Esophagus muscularis mucosa (tissue), 4 donors: ENCODE results near the gene MAEL. TPM values are rescaled to one million over a fixed set of nuclear protein-coding genes. Genes with fewer than 3 reads are reported as not detected.

Source experiments
- DNase-seq: peaks from one replicate; pipeline ENCODE4 v3.0.0-alpha.2; 2017; ENCODE audit errors: extremely low spot score
- H3K27ac ChIP-seq, 4 donors: fragments of 200-600 bp; sonication (generic); replicated peaks in 1 of 4; 1 replicate in 3 of 4; 2 replicates in 1 of 4; pipeline ENCODE4 v1.5.1; 2016 to 2019; ENCODE audit warnings: mild to moderate bottlenecking in 1 of 4
- H3K27me3 ChIP-seq, 4 donors: fragments of 200-600 bp; sonication (generic); one replicate each; pipeline versions ENCODE4 v1.5.1 to v1.6.0; 2016 to 2019
- H3K36me3 ChIP-seq, 4 donors: fragments of 200-600 bp; sonication (generic); one replicate each; pipeline ENCODE4 v1.5.1; 2016 to 2019
- H3K4me1 ChIP-seq, 4 donors: fragments of 200-600 bp; sonication (generic); one replicate each; pipeline ENCODE4 v1.5.1; 2016 to 2019
- H3K4me3 ChIP-seq, 4 donors: fragments of 200-600 bp; sonication (generic); 1 replicate in 2 of 4; 2 replicates in 2 of 4; pipeline ENCODE4 v1.5.1; 2016 to 2019; ENCODE audit warnings: mild to moderate bottlenecking in 4 of 4, moderate library complexity in 1 of 4
- H3K9me3 ChIP-seq, 4 donors: fragments of 200-600 bp; sonication (generic); 1 replicate in 3 of 4; 2 replicates in 1 of 4; pipeline ENCODE4 v1.5.1; 2016 to 2019
- EP300 ChIP-seq: sonication (generic); formaldehyde crosslinking; IDR thresholded peaks from one replicate; pipeline ENCODE4 v1.6.1; 2017; ENCODE audit warnings: antibody characterized with exemption
- POLR2A ChIP-seq: fragments of 450-650 bp; IDR thresholded peaks from one replicate; pipeline ENCODE4 v1.6.1; 2017; ENCODE audit warnings: antibody characterized with exemption, moderate library complexity, mild to moderate bottlenecking, low read depth
- POLR2AphosphoS5 ChIP-seq, 2 donors: sonication (generic); formaldehyde crosslinking; IDR thresholded peaks; one replicate each; pipeline ENCODE4 v1.6.1; 2017; ENCODE audit warnings: antibody characterized with exemption in 2 of 2
- WGBS: methylation state at CpG from one replicate; pipeline ENCODE4 v1.1.5; 2018; 5-methylcytosine and 5-hydroxymethylcytosine counted together
- intact Hi-C: fragments of 100-400 bp; cut with DNase I; formaldehyde crosslinking; loops from one replicate; pipeline ENCODE4 v1.15.1; 2023
- total RNA-seq, 4 donors: library from RNA; depleted of rRNA; stranded (reverse); fragments of >200 nt; gene quantifications; one replicate each; pipeline versions ENCODE4 v1.1.0 to v1.2.1, GENCODE V29; 2016
- TF ChIP-seq, protein P1 (sequence below), 3 experiments: fragments of 200-600 bp in 2 of 3; fragments of 450-650 bp in 1 of 3; sonication (generic) in 2 of 3; IDR thresholded peaks; one replicate each; pipeline ENCODE4 v1.5.1; 2017 to 2019; ENCODE audit warnings: antibody characterized with exemption in 3 of 3, mild to moderate bottlenecking in 2 of 3, moderate library complexity in 1 of 3

The MAEL gene
- total RNA-seq, 4 donors from 2014 or later = 0.83 to 2.3 (median 1.2) TPM

DNA sequence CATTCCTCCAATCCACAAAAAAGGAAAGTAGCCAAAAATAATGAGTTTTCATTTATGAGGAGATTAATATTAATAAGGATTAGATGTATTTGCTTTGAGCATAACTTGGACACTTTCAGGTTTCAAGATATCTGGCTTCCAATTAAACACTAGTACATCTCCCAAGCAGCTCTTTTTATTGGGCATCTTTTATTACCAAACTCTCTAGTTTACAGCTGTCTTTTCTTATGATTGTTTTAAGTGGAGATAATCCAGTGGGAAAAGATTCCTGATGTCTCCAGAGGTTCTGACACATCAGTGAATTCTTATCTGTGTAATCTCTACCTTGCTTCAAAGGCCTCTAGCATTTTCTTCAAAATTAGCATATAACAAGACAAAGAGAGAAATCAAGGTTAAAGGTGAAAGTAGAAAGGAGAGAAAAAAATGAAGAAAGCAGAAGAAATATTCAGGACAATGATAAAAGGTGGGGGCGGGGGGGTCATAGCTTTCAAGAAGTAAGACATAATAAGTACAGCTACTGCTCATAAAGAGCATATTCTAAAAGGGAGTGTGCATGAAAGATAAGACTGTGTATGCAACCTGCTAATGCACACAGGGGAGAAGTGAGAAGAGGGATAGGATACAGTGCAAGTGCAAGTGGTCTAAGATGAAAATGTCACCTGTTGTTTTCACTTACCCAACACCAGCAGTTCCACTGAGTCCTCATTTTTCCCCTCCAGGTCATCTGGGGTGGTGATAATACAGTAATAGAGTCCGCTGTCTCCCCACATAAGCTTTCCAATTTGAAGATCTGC is 32.8 kb upstream of the MAEL start:
- H3K27ac ChIP-seq = no peak overlapping the region
- intact Hi-C loops = no loop called here
- TF ChIP-seq EP300 = no peak
- no peak for TF ChIP-seq POLR2AphosphoS5 (IDR thresholded peaks at IDR 0.05)
- TF ChIP-seq, protein P1, sequence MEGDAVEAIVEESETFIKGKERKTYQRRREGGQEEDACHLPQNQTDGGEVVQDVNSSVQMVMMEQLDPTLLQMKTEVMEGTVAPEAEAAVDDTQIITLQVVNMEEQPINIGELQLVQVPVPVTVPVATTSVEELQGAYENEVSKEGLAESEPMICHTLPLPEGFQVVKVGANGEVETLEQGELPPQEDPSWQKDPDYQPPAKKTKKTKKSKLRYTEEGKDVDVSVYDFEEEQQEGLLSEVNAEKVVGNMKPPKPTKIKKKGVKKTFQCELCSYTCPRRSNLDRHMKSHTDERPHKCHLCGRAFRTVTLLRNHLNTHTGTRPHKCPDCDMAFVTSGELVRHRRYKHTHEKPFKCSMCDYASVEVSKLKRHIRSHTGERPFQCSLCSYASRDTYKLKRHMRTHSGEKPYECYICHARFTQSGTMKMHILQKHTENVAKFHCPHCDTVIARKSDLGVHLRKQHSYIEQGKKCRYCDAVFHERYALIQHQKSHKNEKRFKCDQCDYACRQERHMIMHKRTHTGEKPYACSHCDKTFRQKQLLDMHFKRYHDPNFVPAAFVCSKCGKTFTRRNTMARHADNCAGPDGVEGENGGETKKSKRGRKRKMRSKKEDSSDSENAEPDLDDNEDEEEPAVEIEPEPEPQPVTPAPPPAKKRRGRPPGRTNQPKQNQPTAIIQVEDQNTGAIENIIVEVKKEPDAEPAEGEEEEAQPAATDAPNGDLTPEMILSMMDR (IDR thresholded peaks at IDR 0.05) = no peak
- no peak for TF ChIP-seq POLR2A

GRCh38 chr1:166956872-166957271 is 32.2 kb upstream of the MAEL start:
- 87% methylated on average over 2 of the region's 2 CpGs for WGBS

More for the DNA sequence above, 32.8 kb upstream of the MAEL start:
- no peaks in the 10 kb centered on the region for H3K36me3 ChIP-seq
- peaks cover 8 to 19% (median 17%) of the 10 kb centered on the region in 4 donors for H3K4me1 ChIP-seq
- 95% methylated on average over 2 of the region's 2 CpGs for WGBS
- DNase-seq = peak; percentile 53
- H3K27me3 ChIP-seq = no peaks in the 10 kb centered on the region
- no peaks in the 10 kb centered on the region for H3K9me3 ChIP-seq
- no peak overlapping the region for H3K4me3 ChIP-seq

GRCh38 chr1:166960858-166961474 is 28.1 kb upstream of the MAEL start:
- intact Hi-C loops = no loop called here
- no peak for TF ChIP-seq EP300
- TF ChIP-seq, protein P1 (IDR thresholded peaks at IDR 0.05) = no peak
- no peak for TF ChIP-seq POLR2A
- no peak for TF ChIP-seq POLR2AphosphoS5 (IDR thresholded peaks at IDR 0.05)
- no peaks in the 10 kb centered on the region for H3K36me3 ChIP-seq

More at GRCh38 chr1:166956872-166957271, 32.2 kb upstream of the MAEL start:
- Histone ChIP-seq H3K36me3 (no peaks in the 10 kb centered on the region), H3K4me3 (no peak overlapping the region), H3K27ac (no peak overlapping the region), H3K4me1 (peaks cover 5 to 13% (median 10%) of the 10 kb centered on the region in 4 donors), H3K9me3 (no peaks in the 10 kb centered on the region), H3K27me3 (no peaks in the 10 kb centered on the region)
- intact Hi-C loops = no loop called here
- no peak for TF ChIP-seq POLR2AphosphoS5 (IDR thresholded peaks at IDR 0.05)
- TF ChIP-seq EP300 = no peak
- TF ChIP-seq, protein P1 (IDR thresholded peaks at IDR 0.05) = no peak
- TF ChIP-seq POLR2A = no peak
- DNase-seq = peak; percentile 14

GRCh38 chr1:166969074-166969677 is 19.9 kb upstream of the MAEL start:
- DNase-seq = peak; percentile 12
- Histone ChIP-seq H3K27me3 (peaks cover 0 to 4% (median 0%) of the 10 kb centered on the region in 4 donors), H3K4me1 (peaks cover 0 to 11% (median 6%) of the 10 kb centered on the region in 4 donors), H3K9me3 (no peaks in the 10 kb centered on the region), H3K36me3 (no peaks in the 10 kb centered on the region), H3K27ac (no peak overlapping the region), H3K4me3 (no peak overlapping the region)
- WGBS = 78% methylated on average over 5 of the region's 5 CpGs
- intact Hi-C loops = no loop called here
- TF ChIP-seq POLR2A (no peak), EP300 (no peak), POLR2AphosphoS5 (IDR thresholded peaks at IDR 0.05) (no peak)
- TF ChIP-seq, protein P1 (IDR thresholded peaks at IDR 0.05) = no peak

More at GRCh38 chr1:166960858-166961474, 28.1 kb upstream of the MAEL start:
- Histone ChIP-seq H3K4me1 (peaks cover 0 to 6% (median 0%) of the 10 kb centered on the region in 4 donors), H3K27me3 (no peaks in the 10 kb centered on the region), H3K4me3 (no peak overlapping the region), H3K27ac (no peak overlapping the region), H3K9me3 (no peaks in the 10 kb centered on the region)
- 100% methylated on average over 1 of the region's 1 CpG for WGBS
- peak; percentile 21 for DNase-seq
